ENCODE results near the gene RACK1. TPM values are rescaled to one million over a fixed set of nuclear protein-coding genes. Genes with fewer than 3 reads are reported as not detected.

RACK1 gene
- total RNA-seq, 2 experiments from 2014 or later, result 2,374 to 2,418 TPM

DNA sequence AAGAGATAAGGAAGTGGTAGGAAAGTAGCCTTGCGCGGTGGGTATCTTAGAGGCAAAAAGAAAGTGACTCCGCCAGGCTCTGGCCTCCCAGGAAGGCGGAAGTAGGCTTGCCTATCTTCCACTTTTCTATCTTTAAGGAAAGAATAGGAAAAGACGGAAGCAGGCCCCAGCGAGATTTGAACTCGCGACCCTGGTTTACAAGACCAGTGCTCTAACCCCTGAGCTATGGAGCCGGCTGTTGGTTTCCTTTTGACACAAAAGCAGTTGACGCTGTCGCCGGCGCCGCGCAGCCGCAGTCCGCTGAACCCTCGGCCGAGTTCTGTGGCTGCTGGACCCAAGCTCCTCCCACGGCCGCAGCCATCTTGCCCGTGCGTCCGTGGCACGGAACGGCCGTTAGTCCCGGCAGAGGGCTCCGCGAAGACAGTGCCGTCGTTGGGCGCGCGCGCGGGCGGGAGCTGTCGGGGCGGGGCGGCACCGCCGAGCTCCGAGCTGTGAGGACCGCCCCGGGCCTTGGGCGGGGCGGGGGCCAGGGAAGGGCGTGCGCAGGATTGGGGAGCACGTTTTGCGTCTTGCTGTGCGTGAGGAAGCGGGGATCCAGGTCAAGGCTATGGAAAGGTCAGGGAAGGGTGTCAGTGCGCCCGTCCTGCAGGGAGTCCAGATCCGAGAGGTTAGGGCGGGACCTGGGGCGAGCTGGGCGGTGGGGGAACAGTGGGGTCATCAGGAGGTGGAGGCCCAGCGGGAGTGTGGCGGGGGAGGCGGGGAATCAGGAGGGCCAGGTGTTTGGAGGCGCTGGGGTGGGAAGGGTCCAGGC lies 52.0 kb downstream of the RACK1 start:
- CTCF ChIA-PET, result interaction anchor here (0.7 to 7.2 kb wide), 3 partner anchors 8 to 80 kb away, joined by 3 to 94 read pairs (median 3); partner anchors contain the start of gene TRIM7
- POLR2A ChIA-PET, result interaction anchor here (0.6 to 2.6 kb wide), 11 partner anchors 12 to 70 kb away, joined by 3 to 18 read pairs (median 4); partner anchors contain the start of genes TRIM52 and TRIM7

DNA sequence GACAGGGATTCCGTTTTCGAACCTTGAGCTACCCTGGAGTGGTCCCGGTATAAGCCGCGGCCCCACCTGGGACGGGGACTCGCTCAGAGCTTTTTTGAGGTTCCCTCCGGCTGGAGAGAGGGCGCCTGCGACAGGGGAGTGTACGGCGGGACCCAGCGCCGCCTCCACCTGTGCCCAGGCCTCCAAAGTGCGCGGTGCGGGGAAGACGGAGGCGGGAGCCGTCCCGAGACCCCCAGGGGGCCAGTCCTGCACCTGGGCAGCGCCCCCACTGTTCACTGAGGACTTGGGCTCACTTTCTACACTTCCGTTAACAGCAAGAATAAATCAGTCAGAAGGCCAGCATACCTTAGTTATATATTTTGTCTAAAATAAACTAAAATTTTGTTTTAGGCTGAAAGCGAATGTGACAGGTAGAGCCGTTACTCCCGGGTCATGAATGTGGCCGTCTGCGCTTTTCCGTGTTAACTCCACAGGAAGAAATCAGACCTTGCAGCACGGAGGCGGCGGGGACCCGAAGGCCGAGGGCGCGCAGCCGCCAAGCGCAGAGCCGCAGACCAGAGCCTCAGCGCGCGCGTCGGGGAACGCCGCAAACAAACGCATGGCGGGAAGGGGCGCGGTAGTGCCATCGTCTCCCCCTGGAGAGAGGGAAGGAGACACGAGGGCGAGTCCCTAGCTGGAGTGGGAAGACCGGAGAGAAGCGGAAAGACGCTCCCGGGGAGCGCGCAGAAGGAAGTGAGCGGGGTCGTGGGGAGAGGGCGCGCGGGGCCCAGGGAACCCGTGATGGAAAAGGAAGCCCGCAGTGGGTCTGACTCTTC lies 52.8 kb downstream of the RACK1 start:
- ChIA-PET POLR2A (interaction anchor here (0.6 to 2.8 kb wide), 12 partner anchors 13 to 71 kb away, joined by 3 to 26 read pairs (median 5); partner anchors contain the start of genes TRIM41, TRIM52 and TRIM7), CTCF (interaction anchor here (0.9 to 7.2 kb wide), 6 partner anchors 14 to 70 kb away, joined by 3 to 94 read pairs (median 8); partner anchors contain the start of genes RACK1, TRIM41, TRIM52 and TRIM7)

DNA sequence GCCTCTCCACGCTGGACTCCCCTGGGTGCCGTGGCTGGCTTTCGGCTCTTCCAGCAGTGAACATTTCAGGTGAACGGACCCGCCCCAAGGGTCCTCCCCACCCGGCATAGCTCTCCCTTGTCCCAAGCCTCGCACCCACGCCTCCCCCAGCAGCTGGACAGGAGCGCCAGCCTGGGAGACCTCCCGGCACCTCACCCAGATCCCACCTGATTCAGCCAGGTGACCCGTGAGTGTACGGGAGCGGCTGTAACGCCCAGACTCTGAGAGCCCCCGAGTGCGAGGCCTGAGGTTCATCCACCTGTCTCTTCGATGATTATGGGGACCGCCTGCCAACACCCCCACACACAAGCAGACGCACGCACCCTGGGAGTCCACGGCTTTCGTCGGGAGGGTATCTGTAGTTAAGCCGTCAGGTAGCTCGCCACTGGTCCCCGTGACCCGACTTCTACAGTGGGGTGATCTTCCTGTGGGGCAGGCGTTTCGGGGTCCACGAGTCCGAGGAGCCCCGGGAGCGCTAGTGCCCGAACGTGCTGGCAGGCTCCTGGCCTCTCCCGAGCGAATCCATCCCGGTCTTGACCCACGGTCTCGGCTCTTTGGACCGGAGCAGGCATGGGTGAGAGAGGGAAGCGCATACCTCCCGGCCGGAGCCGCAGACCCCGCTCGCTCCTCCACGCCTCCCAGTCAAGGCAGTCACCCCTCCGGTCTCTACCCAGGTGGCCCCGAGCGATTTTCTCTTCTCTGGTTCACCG lies 53.6 kb downstream of the RACK1 start:
- ChIA-PET POLR2A (interaction anchor here (0.5 to 2.8 kb wide), 11 partner anchors 15 to 383 kb away, joined by 3 to 26 read pairs (median 4); partner anchors contain the start of genes RACK1, TRIM41 and TRIM7), CTCF (interaction anchor here (0.6 to 7.2 kb wide), 9 partner anchors 15 to 71 kb away, joined by 3 to 94 read pairs (median 5); partner anchors contain the start of genes RACK1, TRIM41, TRIM52 and TRIM7)

DNA sequence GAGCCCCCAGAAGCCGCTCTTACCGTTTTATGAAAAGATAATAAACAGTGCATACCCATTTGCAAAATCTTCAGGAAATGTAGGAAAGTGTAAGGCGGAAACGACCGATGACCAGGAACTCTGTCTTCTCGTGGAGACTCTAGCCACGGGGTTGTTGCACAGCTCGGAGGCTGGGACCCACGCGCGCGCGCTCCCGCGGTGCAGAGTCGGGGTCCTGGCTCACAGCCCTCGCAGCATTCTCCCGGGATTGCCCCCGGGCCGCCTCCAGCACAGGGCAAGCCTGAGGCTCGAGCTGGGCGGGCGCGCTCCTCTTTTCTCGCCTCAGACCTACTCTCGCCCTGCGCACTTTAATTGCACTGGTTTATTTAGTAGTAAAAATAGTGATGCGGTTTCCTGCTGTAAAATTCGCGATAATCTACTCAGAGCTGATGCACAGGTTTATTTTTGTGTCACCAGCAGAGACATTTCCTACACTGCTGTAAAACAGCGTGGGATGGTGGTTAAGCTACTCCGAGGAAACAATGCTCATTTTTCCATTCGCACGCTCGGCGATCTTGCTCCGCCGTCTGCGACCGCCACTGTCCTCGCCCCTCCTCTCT lies 54.2 kb downstream of the RACK1 start:
- ChIA-PET POLR2A (interaction anchor here (0.5 to 2.8 kb wide), 11 partner anchors 15 to 382 kb away, joined by 3 to 26 read pairs (median 4); partner anchors contain the start of genes RACK1, TRIM41 and TRIM7), CTCF (interaction anchor here (0.6 to 7.2 kb wide), 8 partner anchors 16 to 72 kb away, joined by 3 to 94 read pairs (median 9); partner anchors contain the start of genes RACK1, TRIM41, TRIM52 and TRIM7)

DNA sequence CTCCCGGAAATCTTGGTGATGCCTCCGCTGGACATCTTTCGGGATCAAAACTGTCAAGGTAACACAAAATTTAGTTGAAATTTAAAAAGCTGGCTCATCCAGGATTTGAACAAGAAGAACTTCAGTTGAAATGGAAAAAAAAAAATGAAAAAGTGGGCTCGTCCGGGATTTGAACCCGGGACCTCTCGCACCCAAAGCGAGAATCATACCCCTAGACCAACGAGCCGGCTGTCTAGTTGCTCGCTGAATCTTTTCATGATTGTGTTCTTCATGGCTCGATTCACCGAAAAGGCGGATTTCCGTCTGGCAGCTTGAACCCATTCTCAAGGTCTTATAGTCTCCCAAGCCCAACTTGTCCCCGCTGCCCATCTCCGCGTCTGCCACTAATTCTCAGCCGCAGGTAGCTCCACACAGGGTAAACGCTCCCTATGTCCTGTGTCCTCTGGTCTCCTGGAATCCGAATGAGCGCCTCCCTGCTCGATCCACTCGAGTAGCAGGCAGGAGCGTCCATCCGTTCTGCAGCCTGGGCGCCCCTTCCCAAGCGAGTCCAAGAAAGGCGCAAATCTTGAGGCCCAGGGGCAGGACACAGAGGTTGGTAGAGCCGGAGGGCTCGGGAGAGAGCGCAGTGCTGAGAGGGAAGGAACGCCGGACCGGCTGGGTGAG lies 54.9 kb downstream of the RACK1 start:
- CTCF ChIA-PET, result interaction anchor here (0.8 to 7.2 kb wide), 11 partner anchors 16 to 385 kb away, joined by 3 to 94 read pairs (median 5); partner anchors contain the start of genes RACK1, TRIM41, TRIM52 and TRIM7
- POLR2A ChIA-PET, result interaction anchor here (1.3 to 2.8 kb wide), 6 partner anchors 16 to 73 kb away, joined by 3 to 26 read pairs (median 6); partner anchors contain the start of genes TRIM41 and TRIM7

DNA sequence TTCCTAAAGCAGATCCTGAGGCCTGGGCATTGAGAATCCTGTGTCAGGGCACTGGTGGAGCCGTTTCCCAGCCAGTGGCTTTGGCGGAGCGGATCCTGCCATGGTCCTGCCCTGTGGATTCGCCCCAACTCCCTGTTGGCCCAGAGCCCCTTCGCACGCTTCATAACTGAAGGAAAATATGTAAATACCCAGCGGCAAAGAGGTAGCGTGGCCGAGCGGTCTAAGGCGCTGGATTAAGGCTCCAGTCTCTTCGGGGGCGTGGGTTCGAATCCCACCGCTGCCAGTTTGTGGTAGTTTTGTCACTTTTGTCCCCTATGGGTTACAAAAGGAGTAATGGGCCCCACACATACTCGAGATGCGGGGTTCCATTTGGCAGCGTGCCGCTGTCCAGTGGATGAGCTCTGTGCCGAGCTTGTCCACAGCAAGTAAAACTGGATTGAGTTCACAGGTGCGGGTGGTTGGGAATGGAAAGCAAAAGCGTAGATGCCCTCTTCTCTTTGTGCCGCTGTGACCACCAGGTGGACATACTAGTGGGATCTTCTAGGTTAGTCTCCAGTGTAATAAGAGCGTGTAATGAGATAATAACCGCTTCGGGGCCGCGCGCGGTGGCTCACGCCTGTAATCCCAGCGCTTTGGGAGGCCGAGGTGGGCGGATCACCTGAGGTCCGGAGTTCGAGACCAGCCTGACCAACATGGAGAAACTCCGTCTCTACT lies 56.0 kb downstream of the RACK1 start:
- CTCF ChIA-PET, result interaction anchor here (0.9 to 7.2 kb wide), 8 partner anchors 15 to 384 kb away, joined by 3 to 94 read pairs (median 5); partner anchors contain the start of genes TRIM41 and TRIM7

DNA sequence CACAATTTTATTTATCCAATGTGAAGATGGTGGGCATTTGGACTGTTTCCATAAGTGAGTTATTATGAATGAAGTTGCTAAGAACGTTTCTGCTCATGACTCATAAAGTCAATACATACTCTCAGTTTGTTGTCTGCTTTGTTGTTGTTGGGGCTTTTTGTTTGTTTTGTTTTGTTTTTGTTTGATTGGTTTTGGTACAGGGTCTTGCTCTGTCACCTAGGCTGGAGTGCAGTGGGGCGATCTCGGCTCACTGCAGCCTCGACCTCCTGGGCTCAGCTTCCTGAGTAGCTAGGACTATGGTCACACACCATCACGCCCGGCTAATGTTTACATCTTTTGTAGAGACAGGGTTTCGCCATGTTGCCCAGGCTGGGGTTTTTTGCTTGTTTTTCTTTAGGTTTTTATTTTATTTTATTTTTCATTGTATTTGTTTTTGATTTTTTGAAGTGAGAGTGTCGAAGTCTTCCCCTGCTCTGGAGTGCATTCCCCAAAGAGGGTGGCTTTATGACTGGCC lies 56.7 kb downstream of the RACK1 start:
- CTCF ChIA-PET, result interaction anchor here (7.2 kb wide), 1 partner anchor 18 kb away, joined by 94 read pairs; the partner anchor contains the start of gene TRIM7
- POLR2A ChIA-PET, result interaction anchor here (1.2 kb wide), 1 partner anchor 18 kb away, joined by 3 read pairs; the partner anchor contains the start of gene TRIM7

More for the DNA sequence above, 56.0 kb downstream of the RACK1 start:
- POLR2A ChIA-PET, result interaction anchor here (1.2 to 2.8 kb wide), 3 partner anchors 17 to 36 kb away, joined by 3 to 26 read pairs (median 12); partner anchors contain the start of genes TRIM41 and TRIM7

Other genes starting within 250 kb of the RACK1 start
- not detected for gene BTNL9, start 203.6 kb downstream of the RACK1 start, total RNA-seq
- gene OR2V1, start 112.7 kb downstream of the RACK1 start, total RNA-seq, result not detected
- not detected for gene OR2V2, start 96.3 kb downstream of the RACK1 start, total RNA-seq
- gene TRIM7, start 38.7 kb downstream of the RACK1 start, total RNA-seq, result 1 to 10 TPM; 1.9 TPM
- gene TRIM41, start 20.6 kb downstream of the RACK1 start, total RNA-seq, result 10 to 100 TPM; 36.5 to 38.6 TPM
- 10 to 100 TPM; 10.4 TPM for gene TRIM52, start 17.2 kb upstream of the RACK1 start, total RNA-seq
- not detected for gene OR4F3, start 123.4 kb upstream of the RACK1 start, total RNA-seq